ENCODE measurements around the gene RC3H2. TPM values are rescaled to one million over a fixed set of nuclear protein-coding genes. Genes with fewer than 3 reads are reported as not detected.

Gene RC3H2
- total and polyA plus RNA-seq, 2 of the 13 experiments (the other 11 are each of a cell fraction or from before 2014, with no cell fraction given): 21.0 to 36.4 TPM

GRCh38 chr9:122846371-122846940 is 58.7 kb downstream of the RC3H2 start:
- no peaks in the 10 kb centered on the region for H3K9me3 ChIP-seq (ENCODE audit: low read length)
- in situ Hi-C loops (cut with HindIII; ENCODE audit: extremely low pct_ligation_motif_present, low pct_unique_long_range_greater_than_20kb) (no loop called here), intact Hi-C loops (cut with micrococcal nuclease; ENCODE audit: unreplicated experiment) (no loop called here)
- H3K4me2 ChIP-seq (ENCODE audit: low read depth, low read length): no peak overlapping the region
- H3K36me3 ChIP-seq (replicated peaks in 1 of 2; ENCODE audit: control insufficient read depth in 1 of 2, insufficient read depth in 2 of 2, low read length in 2 of 2): peaks cover 1 to 18% of the 10 kb centered on the region in 2 experiments; a peak in 3 of 5 replicates
- H3K4me3 ChIP-seq (replicated peaks in 1 of 3; ENCODE audit: insufficient read depth in 1 of 3, low read depth in 2 of 3, low read length in 3 of 3): no peak overlapping the region
- POLR2A ChIA-PET: no interaction called here
- H3K27ac ChIP-seq (ENCODE audit: extremely low read length, insufficient read depth, low read length): no peak overlapping the region
- FAIRE-seq (no peak), DNase-seq (ENCODE audit: low spot score) (no peak), ATAC-seq (no peak)
- WGBS (ENCODE audit: low lambda C conversion rate): 89% methylated on average over 5 of the region's 5 CpGs
- CTCF ChIA-PET (ENCODE audit: low intra/inter-chr PET ratio, low total read pairs): no interaction called here
- no peaks in the 10 kb centered on the region for H3K27me3 ChIP-seq (ENCODE audit: control insufficient read depth in 1 of 2, insufficient read depth in 2 of 2, low read length in 2 of 2)
- no peak overlapping the region for H2AFZ ChIP-seq (ENCODE audit: low read length)
- no peak overlapping the region for H3K9ac ChIP-seq (ENCODE audit: insufficient read depth, low read depth, low read length)
- no peak for TF ChIP-seq CENPX (CRISPR knock-in tag; IDR thresholded peaks at IDR 0.05)
- no peak for TF ChIP-seq ETS1 (CRISPR knock-in tag; IDR thresholded peaks at IDR 0.05)
- no peak for TF ChIP-seq TBL1XR1 (IDR thresholded peaks at IDR 0.05; ENCODE audit: borderline replicate concordance, low read length, partially characterized antibody)
- TF ChIP-seq HINFP (CRISPR knock-in tag; IDR thresholded peaks at IDR 0.05; ENCODE audit: low read depth): no peak
- TF ChIP-seq IRF2 (CRISPR knock-in tag; IDR thresholded peaks at IDR 0.05): no peak
- TF ChIP-seq FOSL2 (CRISPR knock-in tag; IDR thresholded peaks at IDR 0.05): no peak
- no peaks in the 10 kb centered on the region for H4K20me1 ChIP-seq (ENCODE audit: insufficient read depth, low read length)
- no peaks in the 10 kb centered on the region for H3K79me2 ChIP-seq (ENCODE audit: insufficient read depth, low read length)
- no peaks in the 10 kb centered on the region for H3K4me1 ChIP-seq (ENCODE audit: insufficient read depth, low read length)
- no TSS peak for BruUV-seq (replicated peaks)
